NCI-H1092 treated with DMSO at 0.1 percent for 48 hours (cell line): ENCODE measurements around the gene CEP78.

Experiments
- DNase-seq: peaks from one replicate; lab custom pipeline; 2025; lab: John Stamatoyannopoulos, UW

Gene CEP78

DNA sequence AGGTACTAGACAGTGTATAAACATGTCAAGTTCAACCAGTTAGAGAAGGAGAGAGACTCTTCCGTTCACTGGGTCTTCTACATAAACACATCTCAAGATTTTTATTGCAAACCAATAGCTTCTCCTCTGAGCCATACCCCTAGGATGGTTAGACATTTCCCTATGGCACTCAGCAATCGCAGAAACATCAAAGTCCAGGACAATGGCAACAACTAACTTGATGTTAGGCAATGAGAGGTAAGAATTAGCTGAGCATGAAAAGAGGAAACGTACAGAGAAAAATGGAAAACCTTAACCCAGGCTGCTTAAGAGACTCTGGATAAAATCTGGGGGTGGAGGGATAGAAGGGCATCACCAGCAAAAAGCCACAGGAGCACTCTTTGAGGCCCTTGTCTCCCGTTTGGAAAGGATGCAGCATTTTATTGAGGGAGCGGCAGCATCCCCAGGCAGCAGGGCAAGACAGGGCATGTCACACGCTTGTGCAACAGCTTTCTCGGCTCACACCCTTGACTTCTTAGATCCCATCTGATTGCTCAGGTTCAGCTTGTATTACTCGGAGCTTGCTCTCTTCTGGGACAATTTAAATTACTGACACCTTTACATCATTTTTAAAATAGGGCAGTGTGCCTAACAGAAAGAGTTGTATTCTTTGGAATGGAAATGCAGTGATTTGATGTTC, 52.5 kb downstream of the CEP78 start:
- no peak for DNase-seq

DNA sequence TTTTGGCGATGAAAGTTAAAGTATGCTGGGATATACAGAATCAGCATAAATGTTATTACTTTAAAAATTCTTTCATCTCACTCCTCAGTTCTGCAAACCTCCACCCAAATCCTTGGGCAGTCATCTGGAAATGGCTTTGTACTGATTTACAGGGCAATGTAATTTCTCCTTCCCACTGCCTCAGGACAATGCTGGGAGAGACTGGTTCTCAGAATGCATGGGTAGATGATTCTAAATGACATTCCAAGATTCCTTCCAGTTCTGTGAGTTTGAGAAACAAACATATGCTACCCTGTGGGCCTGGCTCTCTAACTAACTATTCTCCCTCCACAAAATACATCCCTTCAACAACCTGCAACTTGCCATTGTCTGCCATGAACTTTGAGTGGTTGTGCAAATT, 53.6 kb downstream of the CEP78 start:
- no peak for DNase-seq

DNA sequence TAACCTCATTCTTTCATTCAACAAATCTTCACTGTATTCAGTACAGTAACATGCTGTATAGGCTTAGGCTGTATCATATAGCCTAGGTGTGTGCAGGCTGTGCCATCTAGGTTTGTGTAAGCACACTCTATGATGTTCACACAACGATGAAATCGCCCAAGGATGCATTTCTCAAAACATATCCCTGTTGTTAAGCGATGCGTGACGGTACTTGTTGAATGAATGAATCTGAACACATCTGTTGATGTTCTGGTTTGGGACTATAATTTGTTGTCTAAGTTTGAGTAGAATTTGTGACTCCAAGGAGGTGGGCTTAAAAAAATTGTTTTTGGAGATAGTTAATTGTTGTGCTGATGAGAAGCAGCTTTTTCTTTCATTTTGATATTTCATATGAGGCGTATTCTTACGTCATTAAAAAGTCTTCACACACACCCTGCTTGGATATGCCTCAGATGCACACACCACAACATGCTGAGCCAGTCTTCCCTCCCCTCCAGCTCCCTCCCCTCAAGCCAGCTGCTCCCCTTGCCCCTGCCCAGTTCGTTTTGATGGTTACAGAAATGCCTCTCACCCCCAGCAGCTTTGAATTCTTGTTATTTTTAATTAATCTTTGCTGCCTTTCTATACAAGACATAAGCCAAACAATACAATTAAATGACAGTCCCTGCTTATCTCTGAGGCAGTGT, 55.5 kb downstream of the CEP78 start:
- no peak for DNase-seq

DNA sequence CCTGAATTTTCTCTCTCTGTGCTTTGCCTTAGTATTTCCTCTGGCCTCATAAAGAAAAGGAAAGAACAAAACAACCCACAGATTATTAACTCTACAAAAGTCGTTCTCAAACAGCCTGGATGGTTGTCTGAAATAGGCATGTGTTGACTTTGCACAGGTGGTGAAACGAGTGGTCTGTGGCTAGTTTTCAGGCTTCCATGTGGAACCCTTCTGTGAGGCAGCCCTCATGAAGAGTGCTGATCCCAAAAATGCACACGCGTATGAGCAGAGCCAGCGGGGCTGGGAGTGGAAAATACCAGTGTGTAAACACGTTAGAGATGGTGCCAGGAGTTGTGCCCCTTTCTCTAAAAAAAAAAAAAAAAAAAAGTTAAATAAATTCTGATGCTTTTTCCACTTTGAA, 56.2 kb downstream of the CEP78 start:
- DNase-seq = peak; percentile 21

DNA sequence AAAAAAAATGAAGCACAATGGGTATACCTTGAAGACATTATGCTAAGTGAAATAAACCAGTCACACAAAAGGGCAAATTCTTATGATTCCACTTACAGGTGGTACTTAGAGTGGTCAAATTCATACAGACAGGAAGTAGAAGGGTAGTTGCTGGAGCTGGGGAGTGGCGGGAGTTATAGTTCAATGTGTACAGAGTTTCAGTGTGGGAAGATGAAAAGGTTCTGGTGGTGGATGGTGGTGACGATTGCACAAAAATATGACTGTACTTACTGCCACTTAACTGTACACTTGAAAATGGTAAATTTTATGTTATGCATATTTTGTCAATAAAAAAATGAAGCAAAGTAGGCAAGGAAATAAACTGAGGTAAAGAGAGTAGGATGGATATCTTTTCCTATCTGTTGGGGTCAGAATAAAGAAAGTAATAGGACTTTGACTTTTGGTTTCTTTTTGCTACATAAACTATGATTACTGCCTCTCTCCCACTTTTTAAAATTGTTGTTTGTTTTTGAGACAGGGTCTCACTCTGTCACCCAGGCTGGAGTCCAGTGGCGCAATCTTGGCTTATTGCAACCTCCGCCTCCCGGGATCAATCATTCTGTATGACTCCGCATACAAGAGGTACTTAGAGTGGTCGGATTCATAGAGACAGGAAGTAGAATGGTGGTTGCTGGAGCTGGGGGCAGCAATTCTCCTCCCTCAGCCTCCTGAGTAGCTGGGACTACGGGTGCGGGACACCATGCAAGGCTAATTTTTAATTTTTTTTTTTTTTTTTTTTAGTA, 57.0 kb downstream of the CEP78 start:
- DNase-seq = no peak

DNA sequence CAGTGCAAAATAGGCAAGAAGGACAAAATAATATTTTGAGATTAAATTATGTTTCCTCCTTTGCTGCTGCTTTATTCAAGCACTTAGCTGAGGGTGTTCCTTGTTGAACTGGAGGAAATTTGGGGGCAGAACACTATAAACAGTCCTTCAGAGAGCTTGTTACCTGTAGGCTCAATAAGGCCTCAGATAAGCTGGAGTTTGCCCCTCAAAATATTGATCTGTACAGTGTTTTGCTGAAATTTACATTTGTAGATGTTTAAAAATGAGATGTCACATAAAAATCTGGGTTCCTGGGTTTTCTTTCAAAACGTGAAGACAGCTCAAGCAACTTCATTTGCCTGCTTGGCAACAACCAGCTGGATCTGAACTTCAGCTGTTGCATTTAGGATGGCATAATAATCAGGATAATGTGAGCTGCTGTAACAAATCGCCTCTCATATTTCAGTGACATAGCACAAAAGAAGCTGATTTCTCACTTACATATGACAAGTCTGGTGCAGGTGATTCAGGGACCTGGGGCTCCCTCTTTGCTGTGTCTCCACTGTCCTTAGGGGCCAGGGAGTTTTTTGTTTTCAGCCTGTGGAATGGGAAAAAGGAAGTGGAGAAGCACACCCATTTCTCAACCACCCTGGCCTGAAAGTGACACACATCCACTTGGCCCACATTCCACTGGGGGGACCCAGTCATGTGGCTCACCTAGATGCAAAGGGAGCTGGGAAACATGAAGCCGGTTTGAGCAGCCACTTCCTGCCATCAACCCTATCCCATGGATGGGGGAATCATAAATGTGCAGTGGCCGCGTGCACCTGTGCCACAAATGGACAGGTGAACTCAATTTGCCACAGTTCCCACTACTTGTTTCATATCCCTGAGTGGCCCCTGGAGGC, 58.7 kb downstream of the CEP78 start:
- no peak for DNase-seq

DNA sequence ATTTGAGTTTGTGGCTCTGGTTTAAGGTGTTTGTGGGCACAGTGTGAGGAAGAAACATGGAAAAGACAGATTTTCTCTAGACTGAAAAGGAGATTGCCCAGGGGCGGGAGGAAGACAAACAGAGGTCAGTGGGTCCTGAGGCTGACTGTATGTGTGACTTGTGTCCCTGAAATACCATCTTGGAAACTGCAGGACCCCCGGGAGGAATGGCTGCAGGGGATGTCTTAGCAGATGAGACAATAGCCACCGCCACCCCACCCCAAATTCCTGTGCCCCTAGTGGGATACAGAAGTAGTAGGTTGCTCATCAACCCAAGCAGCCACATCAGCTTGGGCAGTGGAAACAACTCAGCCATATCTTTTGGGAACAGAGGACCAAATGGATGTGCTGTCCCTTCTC, 59.3 kb downstream of the CEP78 start:
- DNase-seq = no peak

GRCh38 chr9:78295731-78296130, 59.9 kb downstream of the CEP78 start:
- DNase-seq = no peak

DNA sequence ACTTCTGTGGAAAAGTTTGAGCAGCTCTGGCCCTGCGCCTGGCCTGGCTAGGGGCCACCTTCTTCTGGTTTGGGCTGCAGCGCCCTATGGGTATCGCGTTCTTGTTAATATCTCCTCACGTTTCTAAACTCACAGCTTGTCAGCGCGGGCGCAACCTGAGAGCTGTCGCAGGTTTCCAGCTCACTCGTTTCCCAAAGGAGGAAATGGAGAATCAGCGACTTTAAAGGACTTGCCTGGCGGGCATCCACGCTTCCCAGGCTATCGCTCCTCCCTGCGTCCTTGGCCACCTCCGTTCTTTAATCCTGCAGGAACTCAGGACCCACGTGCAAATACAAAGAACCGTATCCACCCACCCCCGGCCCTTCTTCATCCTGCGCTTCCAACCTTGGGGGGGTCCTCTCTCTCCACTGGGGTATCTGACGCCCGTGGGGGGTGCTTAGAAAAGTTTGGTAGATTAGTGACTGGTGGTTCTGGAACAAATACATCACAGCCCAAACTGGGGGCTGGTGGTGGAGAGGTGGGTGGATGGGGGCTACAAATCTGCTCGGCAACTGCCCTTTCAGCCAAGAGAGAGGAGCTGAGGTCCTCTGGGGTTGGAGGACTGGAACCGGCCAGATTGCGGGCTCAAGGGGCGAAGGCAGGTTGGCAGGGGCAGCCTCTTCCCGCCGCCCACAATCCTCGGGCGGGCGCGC, 60.5 kb downstream of the CEP78 start:
- peak; percentile 73 for DNase-seq

GRCh38 chr9:78296893-78297671, 61.2 kb downstream of the CEP78 start, which contains the start of gene PSAT1:
Gene PSAT1 (plus strand): TSS chr9:78297125. CDS start chr9:78297211, 86 bp downstream.
- DNase-seq = peak; percentile 96

- peak; percentile 76 for DNase-seq
Measured at GRCh38 chr9:78297672-78297961, 61.7 kb downstream of the CEP78 start.

- peak; percentile 15 for DNase-seq
Measured at GRCh38 chr9:78298046-78298765, 62.3 kb downstream of the CEP78 start.

DNA sequence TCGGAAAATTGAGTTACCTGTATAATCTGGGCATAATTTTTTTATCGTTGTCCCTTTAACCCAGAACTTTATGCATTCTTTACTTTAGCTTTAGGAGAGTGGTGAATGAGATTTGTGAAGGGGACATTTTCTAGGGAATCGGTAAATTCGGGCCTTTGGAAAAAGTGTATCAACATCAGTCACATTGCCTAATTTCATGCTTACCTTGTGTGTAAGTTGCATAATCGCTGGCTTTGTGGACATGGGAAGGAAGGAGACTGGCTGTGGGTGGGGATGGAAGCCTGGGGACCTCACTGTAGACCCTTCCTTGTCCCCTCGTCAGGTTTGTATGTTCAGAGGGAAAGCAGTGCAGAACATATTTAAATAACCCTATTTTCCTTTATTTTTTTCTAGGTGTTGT, 64.3 kb downstream of the CEP78 start:
- DNase-seq = no peak

GRCh38 chr9:78301466-78301865, 65.6 kb downstream of the CEP78 start:
- no peak for DNase-seq

- DNase-seq = no peak
Measured at GRCh38 chr9:78303377-78304062, 67.6 kb downstream of the CEP78 start.

- DNase-seq = no peak
Measured at GRCh38 chr9:78304357-78304756, 68.5 kb downstream of the CEP78 start.

DNA sequence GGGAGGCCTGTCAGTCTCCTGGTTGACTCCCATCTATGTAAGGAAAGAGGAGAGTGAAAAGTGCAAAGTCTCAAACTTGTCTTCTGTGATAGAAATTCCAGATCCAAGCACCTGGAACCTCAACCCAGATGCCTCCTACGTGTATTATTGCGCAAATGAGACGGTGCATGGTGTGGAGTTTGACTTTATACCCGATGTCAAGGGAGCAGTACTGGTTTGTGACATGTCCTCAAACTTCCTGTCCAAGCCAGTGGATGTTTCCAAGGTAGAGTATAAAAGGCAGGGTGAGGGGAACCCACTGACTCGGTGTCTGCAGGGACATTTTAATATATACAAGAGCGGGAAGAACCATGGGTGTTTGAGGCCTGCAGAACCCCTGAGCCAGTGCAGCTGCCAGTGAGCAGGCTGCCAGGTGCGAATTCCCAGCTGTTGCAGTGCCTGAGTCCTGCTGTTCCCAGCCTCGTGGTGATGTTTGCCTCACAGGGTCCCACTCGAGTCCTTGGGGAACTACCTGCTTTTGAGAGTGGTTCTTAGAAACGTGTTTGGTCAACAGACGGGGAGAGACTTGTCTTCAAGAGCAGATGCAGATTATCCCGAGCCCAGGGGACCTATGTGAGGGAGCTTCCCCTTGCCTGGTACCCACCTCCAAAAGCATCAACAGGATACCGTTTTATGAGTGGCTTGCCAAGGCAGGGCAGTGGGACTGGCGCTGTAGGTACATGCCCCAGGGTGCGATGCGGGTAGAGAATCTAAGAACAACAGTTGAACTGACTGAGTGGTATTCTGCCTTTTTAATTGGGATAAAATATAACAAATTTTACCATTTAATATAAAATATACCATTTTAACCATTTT, 70.6 kb downstream of the CEP78 start:
- DNase-seq = no peak

DNA sequence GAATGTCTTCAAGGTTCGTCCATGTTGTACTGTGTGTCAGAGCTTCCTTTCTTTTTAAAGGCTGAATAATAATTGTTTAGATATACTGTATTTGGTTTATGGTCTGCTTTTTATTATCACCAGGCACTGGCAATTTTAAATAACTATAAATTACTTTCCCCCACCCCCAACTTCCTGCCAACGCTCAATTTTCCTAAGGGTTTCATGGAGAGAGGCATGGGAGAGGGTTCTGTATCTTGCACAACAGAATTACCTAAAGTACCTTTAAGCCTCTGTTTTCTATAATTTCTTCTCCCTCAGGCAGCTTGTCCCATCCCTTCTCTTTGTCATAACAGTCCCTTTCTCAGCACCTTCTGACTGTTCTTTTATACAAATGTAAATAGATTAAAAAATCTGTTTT, 71.5 kb downstream of the CEP78 start:
- no peak for DNase-seq

- DNase-seq = no peak
Measured at GRCh38 chr9:78309066-78309465, 73.2 kb downstream of the CEP78 start.
